ENCODE results near the gene BIRC5. TPM values are rescaled to one million over a fixed set of nuclear protein-coding genes. Genes with fewer than 3 reads are reported as not detected.

Gene BIRC5
- total RNA-seq, 1 donor from 2014 or later, result 1.1 TPM

DNA sequence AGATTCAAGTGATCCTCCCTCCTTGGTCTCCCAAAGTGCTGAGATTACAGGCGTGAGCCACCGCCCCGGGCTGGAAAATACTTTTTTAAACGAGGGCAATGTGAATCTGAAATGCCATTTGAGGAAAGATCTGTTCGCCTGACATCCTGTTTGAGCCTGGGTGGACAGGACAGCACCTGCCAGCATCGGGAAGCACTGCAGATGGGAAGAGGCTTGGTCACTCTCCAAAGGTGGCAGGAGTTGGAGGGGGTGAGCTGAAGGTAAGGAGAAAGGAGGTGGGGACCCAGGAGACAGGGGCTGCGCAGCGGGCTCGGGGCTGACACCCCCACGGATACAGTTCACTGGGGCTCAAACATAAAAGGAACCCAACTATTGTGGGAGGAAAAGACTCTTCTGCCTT is 3.9 kb upstream of the BIRC5 start:
- TF ChIP-seq, protein P1, sequence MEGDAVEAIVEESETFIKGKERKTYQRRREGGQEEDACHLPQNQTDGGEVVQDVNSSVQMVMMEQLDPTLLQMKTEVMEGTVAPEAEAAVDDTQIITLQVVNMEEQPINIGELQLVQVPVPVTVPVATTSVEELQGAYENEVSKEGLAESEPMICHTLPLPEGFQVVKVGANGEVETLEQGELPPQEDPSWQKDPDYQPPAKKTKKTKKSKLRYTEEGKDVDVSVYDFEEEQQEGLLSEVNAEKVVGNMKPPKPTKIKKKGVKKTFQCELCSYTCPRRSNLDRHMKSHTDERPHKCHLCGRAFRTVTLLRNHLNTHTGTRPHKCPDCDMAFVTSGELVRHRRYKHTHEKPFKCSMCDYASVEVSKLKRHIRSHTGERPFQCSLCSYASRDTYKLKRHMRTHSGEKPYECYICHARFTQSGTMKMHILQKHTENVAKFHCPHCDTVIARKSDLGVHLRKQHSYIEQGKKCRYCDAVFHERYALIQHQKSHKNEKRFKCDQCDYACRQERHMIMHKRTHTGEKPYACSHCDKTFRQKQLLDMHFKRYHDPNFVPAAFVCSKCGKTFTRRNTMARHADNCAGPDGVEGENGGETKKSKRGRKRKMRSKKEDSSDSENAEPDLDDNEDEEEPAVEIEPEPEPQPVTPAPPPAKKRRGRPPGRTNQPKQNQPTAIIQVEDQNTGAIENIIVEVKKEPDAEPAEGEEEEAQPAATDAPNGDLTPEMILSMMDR (IDR thresholded peaks at IDR 0.05), result no peak
- intact Hi-C loops (cut with DNase I), result no loop called here
- no peak overlapping the region for H3K4me3 ChIP-seq
- no peaks in the 10 kb centered on the region for H3K9me3 ChIP-seq
- no peak overlapping the region for H3K27ac ChIP-seq
- H3K27me3 ChIP-seq, result no peaks in the 10 kb centered on the region
- H3K36me3 ChIP-seq, result no peaks in the 10 kb centered on the region
- DNase-seq (no peak), ATAC-seq (no peak)
- H3K4me1 ChIP-seq, result peaks cover 5% of the 10 kb centered on the region

DNA sequence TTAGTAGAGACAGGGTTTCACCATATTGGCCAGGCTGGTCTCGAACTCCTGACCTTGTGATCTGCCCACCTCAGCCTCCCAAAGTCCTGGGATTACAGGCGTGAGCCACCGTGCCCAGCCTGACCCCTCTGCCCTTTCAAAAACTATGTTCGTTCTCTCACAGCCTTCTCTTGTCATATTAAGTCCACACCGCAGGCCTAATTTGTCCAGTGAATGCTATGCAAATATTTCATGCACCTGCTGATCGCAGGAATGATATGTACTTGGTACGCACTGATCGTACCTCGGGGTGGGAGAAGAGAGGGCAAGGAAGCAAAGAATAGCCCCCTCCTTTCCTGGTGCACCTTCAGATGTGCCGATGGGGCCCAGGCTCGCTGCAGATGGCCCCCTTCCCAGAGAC is 3.0 kb upstream of the BIRC5 start:
- Histone ChIP-seq H3K9me3 (no peaks in the 10 kb centered on the region), H3K4me3 (no peak overlapping the region), H3K36me3 (no peaks in the 10 kb centered on the region), H3K27me3 (no peaks in the 10 kb centered on the region), H3K4me1 (peaks cover 5% of the 10 kb centered on the region), H3K27ac (no peak overlapping the region)
- ATAC-seq (no peak), DNase-seq (no peak)
- TF ChIP-seq, protein P1 (IDR thresholded peaks at IDR 0.05), result no peak
- intact Hi-C loops (cut with DNase I), result no loop called here

GRCh38 chr17:78214706-78215061 is 631 bp downstream of the BIRC5 start:
- TF ChIP-seq, protein P1 (IDR thresholded peaks at IDR 0.05), result no peak
- ATAC-seq (no peak), DNase-seq (no peak)
- peaks cover 5% of the 10 kb centered on the region for H3K4me1 ChIP-seq
- intact Hi-C loops (cut with DNase I), result no loop called here
- H3K27ac ChIP-seq, result no peak overlapping the region
- no peaks in the 10 kb centered on the region for H3K36me3 ChIP-seq
- H3K9me3 ChIP-seq, result no peaks in the 10 kb centered on the region
- no peaks in the 10 kb centered on the region for H3K27me3 ChIP-seq
- no peak overlapping the region for H3K4me3 ChIP-seq

GRCh38 chr17:78219396-78220150 is 5.5 kb downstream of the BIRC5 start:
- H3K4me3 ChIP-seq, result no peak overlapping the region
- intact Hi-C loops (cut with DNase I), result no loop called here
- no peak overlapping the region for H3K27ac ChIP-seq
- TF ChIP-seq, protein P1 (IDR thresholded peaks at IDR 0.05), result no peak
- H3K9me3 ChIP-seq, result no peaks in the 10 kb centered on the region
- H3K27me3 ChIP-seq, result no peaks in the 10 kb centered on the region
- DNase-seq (no peak), ATAC-seq (no peak)
- H3K36me3 ChIP-seq, result no peaks in the 10 kb centered on the region
- H3K4me1 ChIP-seq, result peaks cover under 1% of the 10 kb centered on the region

DNA sequence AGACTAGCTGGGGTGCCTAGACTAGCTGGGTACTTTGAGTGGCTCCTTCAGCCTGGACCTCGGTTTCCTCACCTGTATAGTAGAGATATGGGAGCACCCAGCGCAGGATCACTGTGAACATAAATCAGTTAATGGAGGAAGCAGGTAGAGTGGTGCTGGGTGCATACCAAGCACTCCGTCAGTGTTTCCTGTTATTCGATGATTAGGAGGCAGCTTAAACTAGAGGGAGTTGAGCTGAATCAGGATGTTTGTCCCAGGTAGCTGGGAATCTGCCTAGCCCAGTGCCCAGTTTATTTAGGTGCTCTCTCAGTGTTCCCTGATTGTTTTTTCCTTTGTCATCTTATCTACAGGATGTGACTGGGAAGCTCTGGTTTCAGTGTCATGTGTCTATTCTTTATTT is 9.0 kb downstream of the BIRC5 start:
- H3K4me1 ChIP-seq, result peaks cover 5% of the 10 kb centered on the region
- no peak overlapping the region for H3K4me3 ChIP-seq
- TF ChIP-seq, protein P1 (IDR thresholded peaks at IDR 0.05), result no peak
- no peaks in the 10 kb centered on the region for H3K9me3 ChIP-seq
- no peaks in the 10 kb centered on the region for H3K27me3 ChIP-seq
- no peak for DNase-seq
- H3K27ac ChIP-seq, result peak overlapping the region; percentile 4
- intact Hi-C loops (cut with DNase I), result no loop called here
- no peak for ATAC-seq
- no peaks in the 10 kb centered on the region for H3K36me3 ChIP-seq

GRCh38 chr17:78223765-78224164 is 9.7 kb downstream of the BIRC5 start:
- DNase-seq, result no peak
- Histone ChIP-seq H3K27me3 (no peaks in the 10 kb centered on the region), H3K27ac (no peak overlapping the region), H3K36me3 (no peaks in the 10 kb centered on the region), H3K9me3 (no peaks in the 10 kb centered on the region), H3K4me1 (peaks cover 5% of the 10 kb centered on the region), H3K4me3 (no peak overlapping the region)
- intact Hi-C loops (cut with DNase I), result no loop called here
- no peak for ATAC-seq
- TF ChIP-seq, protein P1 (IDR thresholded peaks at IDR 0.05), result no peak

All from upper lobe of right lung (tissue), 1 donor.